Measurements from ENCODE around the gene ARMC2.

Gene ARMC2

DNA sequence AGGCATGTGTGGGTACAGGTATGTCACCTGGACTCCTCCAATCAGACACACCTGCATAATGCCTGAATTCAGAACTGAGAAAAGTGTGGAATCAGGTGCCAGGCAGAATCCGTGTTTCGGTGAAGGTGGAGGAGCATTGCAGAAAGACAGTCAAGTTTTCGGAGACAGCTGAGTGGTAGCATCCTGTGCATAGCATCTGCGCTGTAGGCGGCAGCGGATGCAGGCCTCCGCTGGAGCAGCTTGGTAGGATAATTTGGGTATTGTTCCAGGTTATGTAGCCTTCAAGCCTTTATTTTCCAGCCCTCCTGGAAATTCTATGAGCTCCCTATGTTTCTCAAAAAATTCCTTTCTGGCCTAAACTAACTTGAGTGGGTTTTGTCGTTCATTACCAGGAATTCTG is 15.5 kb upstream of the ARMC2 start:
- TF ChIP-seq SIN3A (IDR thresholded peaks at IDR 0.05; ENCODE audit: borderline replicate concordance, insufficient read depth, low read length), result no peak

GRCh38 chr6:108835218-108835850 is 12.9 kb upstream of the ARMC2 start:
- TF ChIP-seq FOXP2 (optimal IDR thresholded peaks at IDR 0.05; ENCODE audit: borderline replicate concordance, extremely low read depth, extremely low read length, insufficient read depth) (peak; percentile 61), TAF1 (IDR thresholded peaks at IDR 0.05; ENCODE audit: borderline replicate concordance, insufficient read depth, low read length) (no peak)

GRCh38 chr6:108836061-108836460 is 12.2 kb upstream of the ARMC2 start:
- TF ChIP-seq POLR2AphosphoS5 (IDR thresholded peaks at IDR 0.05; ENCODE audit: low read depth, low read length) (no peak), FOXP2 (optimal IDR thresholded peaks at IDR 0.05; ENCODE audit: borderline replicate concordance, extremely low read depth, extremely low read length, insufficient read depth) (no peak), REST (IDR thresholded peaks at IDR 0.05; ENCODE audit: insufficient read depth in 1 of 2, low read depth in 2 of 2, low read length in 2 of 2) (no peak), TAF1 (IDR thresholded peaks at IDR 0.05; ENCODE audit: borderline replicate concordance, insufficient read depth, low read length) (no peak), SIN3A (IDR thresholded peaks at IDR 0.05; ENCODE audit: borderline replicate concordance, insufficient read depth, low read length) (no peak)

- TF ChIP-seq TAF1 (IDR thresholded peaks at IDR 0.05; ENCODE audit: borderline replicate concordance, insufficient read depth, low read length) (no peak), SIN3A (IDR thresholded peaks at IDR 0.05; ENCODE audit: borderline replicate concordance, insufficient read depth, low read length) (no peak), FOXP2 (optimal IDR thresholded peaks at IDR 0.05; ENCODE audit: borderline replicate concordance, extremely low read depth, extremely low read length, insufficient read depth) (no peak), REST (IDR thresholded peaks at IDR 0.05; ENCODE audit: insufficient read depth in 1 of 2, low read depth in 2 of 2, low read length in 2 of 2) (no peak), POLR2AphosphoS5 (IDR thresholded peaks at IDR 0.05; ENCODE audit: low read depth, low read length) (no peak)
Observed at GRCh38 chr6:108837236-108837971, 10.8 kb upstream of the ARMC2 start.

GRCh38 chr6:108838101-108838717 is 10.0 kb upstream of the ARMC2 start:
- TF ChIP-seq SIN3A (IDR thresholded peaks at IDR 0.05; ENCODE audit: borderline replicate concordance, insufficient read depth, low read length), result no peak
- TF ChIP-seq REST (IDR thresholded peaks at IDR 0.05; ENCODE audit: insufficient read depth in 1 of 2, low read depth in 2 of 2, low read length in 2 of 2), result no peak
- no peak for TF ChIP-seq FOXP2 (optimal IDR thresholded peaks at IDR 0.05; ENCODE audit: borderline replicate concordance, extremely low read depth, extremely low read length, insufficient read depth)
- TF ChIP-seq TAF1 (IDR thresholded peaks at IDR 0.05; ENCODE audit: borderline replicate concordance, insufficient read depth, low read length), result no peak
- TF ChIP-seq POLR2AphosphoS5 (IDR thresholded peaks at IDR 0.05; ENCODE audit: low read depth, low read length), result no peak

GRCh38 chr6:108839083-108839642 is 9.1 kb upstream of the ARMC2 start:
- TF ChIP-seq POLR2AphosphoS5 (IDR thresholded peaks at IDR 0.05; ENCODE audit: low read depth, low read length), result no peak
- no peak for TF ChIP-seq SIN3A (IDR thresholded peaks at IDR 0.05; ENCODE audit: borderline replicate concordance, insufficient read depth, low read length)
- no peak for TF ChIP-seq FOXP2 (optimal IDR thresholded peaks at IDR 0.05; ENCODE audit: borderline replicate concordance, extremely low read depth, extremely low read length, insufficient read depth)
- TF ChIP-seq REST (IDR thresholded peaks at IDR 0.05; ENCODE audit: insufficient read depth in 1 of 2, low read depth in 2 of 2, low read length in 2 of 2), result no peak
- no peak for TF ChIP-seq TAF1 (IDR thresholded peaks at IDR 0.05; ENCODE audit: borderline replicate concordance, insufficient read depth, low read length)
